ENCODE data around the gene NOBOX.
"Not testable (repeated sequence)": the region's sequence is repeated elsewhere in the genome, so short reads cannot be mapped to it uniquely, and the experiment has no call there.

NOBOX gene

DNA sequence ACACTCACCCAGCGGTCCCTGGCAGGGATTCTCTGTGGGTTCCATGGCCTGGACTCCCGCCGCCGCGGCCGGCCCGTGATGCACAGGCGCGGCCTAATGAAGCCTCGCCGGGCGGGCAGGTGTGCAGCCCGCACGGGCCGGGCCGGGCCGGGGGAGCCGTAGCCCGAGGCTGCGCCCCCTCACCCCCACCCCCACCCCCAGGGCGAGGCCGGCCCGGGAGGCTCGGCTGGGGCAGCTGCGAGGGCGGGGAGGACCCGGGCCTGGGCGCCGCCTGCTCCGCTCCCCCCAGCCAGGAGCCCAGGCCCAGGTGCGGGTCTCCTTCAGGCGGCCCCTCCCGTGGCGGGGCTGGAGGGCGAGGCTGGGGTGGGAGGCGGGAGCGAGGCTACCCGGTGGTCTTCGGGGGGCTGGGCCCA is at the start of gene NOBOX:
Gene NOBOX (minus strand): TSS at position 45 of the 413 bp plus-strand sequence.
- DNase-seq (ENCODE audit: low read depth), result no peak

DNA sequence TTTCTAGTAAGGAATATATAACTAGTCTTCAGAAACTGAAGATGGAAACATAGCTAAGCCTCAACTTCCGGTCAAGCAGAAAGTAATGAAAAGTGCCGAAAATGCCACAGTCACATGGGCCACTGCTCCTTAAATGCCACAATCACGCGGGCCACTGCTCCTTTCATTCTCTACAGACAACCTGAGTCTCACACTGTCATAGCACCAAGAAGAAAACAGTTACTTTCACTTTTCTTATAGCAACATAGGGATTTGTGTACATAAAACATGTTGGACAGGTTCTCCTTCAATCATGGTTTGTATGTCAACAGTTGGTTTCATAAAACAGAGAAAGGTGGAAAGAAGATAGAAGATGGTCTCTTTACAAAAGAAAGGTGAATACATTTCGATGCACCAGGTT is 48.6 kb upstream of the NOBOX start:
- no peak for DNase-seq (ENCODE audit: low read depth)

DNA sequence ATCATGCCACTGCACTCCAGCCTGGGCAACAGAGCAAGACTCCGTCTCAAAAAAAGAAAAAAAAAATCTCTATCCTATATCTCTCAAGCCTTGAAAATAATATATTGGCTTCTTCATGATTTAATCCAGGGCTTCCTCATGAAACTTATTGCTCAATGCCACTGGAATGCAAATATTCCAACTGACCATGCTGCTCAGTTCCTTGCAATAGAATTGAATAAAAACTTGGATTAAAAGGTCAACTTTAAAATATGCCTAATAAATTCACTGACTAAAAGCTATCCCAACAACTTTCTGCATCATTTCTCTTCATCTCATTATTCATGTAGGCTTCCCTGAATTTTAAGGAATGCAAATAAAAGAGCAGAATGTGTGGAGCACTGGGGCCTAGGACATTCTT is 42.1 kb upstream of the NOBOX start:
- no peak for DNase-seq (ENCODE audit: low read depth)

GRCh38 chr7:144439717-144440205 is 36.3 kb upstream of the NOBOX start:
- DNase-seq (ENCODE audit: low read depth), result no peak

GRCh38 chr7:144438759-144439158 is 35.3 kb upstream of the NOBOX start:
- no peak for DNase-seq (ENCODE audit: low read depth)

- DNase-seq (ENCODE audit: low read depth), result peak; percentile 7
Measured at GRCh38 chr7:144437370-144438191, 34.1 kb upstream of the NOBOX start.

GRCh38 chr7:144436500-144436899 is 33.0 kb upstream of the NOBOX start:
- DNase-seq (ENCODE audit: low read depth), result no peak

- no peak for DNase-seq (ENCODE audit: low read depth)
Measured at GRCh38 chr7:144428431-144428830, 24.9 kb upstream of the NOBOX start.

GRCh38 chr7:144427539-144427938 is 24.0 kb upstream of the NOBOX start:
- DNase-seq (ENCODE audit: low read depth), result not testable (repeated sequence)

DNA sequence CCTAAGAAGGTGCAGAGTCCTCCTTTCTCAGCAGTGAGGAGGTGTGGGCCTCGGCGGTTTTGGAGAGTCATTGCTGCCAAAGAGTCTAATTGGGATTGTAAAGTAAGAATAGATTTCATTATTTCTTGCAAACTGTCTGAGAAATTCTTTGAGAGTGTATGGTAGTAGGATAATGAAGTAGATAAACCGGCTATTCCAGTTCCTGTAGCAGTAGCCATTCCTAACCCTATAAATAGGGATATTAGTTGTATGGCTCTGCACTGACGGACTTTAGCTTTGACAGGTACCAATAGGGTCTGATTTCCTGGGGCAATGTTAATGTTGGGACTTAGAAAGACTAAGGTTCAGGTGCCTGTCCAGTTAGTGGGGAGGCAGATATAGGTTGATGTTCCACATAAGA is 15.4 kb upstream of the NOBOX start:
- not testable (repeated sequence) for DNase-seq (ENCODE audit: low read depth)

GRCh38 chr7:144416341-144416740 is 12.8 kb upstream of the NOBOX start:
- DNase-seq (ENCODE audit: low read depth), result no peak

DNA sequence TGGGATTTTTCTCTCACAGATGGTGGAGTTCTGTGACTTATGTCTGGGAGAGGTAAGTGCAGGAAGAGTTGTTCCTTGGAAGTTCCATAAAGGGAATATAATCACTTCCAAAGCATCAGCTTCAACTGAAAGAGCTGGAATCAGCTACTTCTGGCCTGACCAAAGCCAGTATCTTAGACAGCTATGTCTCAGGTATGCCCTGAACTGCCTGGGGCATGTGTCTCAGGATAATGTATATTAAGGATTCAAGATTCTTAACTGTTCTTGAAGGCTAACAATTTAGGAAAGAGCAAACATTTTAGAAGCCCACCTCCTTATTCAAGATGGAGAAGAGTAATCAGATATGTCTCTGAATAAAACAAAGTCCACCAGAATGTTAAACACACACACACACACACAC is 12.4 kb upstream of the NOBOX start:
- DNase-seq (ENCODE audit: low read depth), result no peak

DNA sequence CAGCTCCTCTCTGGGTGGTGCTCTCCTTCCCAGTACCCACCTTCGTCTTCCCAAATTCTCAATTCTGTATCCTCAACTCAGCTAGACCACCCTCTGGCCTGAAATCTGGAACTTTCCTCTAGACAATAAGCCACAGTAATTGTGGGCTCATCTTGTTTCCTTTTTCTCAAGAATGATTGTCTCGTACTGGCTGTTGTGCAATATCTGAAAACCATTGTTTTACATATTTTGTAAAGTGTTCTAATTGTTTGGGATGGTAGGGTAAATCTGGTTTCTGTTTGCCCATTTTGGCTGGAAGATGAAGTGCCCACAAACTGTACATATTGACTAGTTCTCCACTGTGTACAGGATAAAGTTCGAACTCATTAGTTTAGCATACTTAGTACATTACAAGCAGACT is 11.3 kb upstream of the NOBOX start:
- no peak for DNase-seq (ENCODE audit: low read depth)

DNA sequence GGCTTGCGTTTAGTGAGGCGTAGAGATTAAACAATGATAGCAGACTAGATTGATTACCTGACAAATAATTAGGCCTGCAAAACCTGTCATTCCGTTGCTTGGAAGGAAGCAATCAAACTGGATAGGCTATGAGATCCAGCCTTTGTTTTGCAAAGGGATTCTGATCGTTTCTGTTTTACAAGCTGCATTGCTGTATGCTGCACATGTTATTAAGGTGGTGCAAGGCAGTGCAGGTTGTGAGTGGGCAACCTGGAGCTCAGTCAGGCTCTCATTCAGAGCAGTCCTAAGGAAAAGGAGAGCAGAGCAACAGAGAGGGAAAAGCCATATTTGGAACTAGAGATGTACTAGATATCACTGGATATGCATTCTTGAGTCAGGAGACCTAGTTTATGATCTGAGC is 6.9 kb upstream of the NOBOX start:
- DNase-seq (ENCODE audit: low read depth), result no peak

DNA sequence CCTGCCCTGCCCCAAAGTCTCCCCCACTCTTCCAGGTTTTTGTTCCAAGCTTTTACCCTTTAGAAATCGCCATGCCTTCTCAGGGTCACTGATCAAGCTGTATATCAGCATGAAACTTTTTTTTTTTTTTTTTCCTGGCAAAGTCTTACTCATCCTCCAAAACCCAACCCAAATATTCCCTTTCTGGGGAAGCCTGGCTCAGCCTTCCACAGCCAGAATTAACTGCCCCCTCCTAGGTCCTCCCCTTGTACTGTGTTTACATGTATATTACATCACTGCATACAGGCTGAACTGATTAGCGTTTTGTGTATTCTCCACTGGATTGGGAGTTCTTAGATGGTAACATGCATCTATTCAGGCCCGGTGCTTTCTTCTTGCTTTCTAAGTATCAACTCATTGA is 4.6 kb upstream of the NOBOX start:
- no peak for DNase-seq (ENCODE audit: low read depth)

DNA sequence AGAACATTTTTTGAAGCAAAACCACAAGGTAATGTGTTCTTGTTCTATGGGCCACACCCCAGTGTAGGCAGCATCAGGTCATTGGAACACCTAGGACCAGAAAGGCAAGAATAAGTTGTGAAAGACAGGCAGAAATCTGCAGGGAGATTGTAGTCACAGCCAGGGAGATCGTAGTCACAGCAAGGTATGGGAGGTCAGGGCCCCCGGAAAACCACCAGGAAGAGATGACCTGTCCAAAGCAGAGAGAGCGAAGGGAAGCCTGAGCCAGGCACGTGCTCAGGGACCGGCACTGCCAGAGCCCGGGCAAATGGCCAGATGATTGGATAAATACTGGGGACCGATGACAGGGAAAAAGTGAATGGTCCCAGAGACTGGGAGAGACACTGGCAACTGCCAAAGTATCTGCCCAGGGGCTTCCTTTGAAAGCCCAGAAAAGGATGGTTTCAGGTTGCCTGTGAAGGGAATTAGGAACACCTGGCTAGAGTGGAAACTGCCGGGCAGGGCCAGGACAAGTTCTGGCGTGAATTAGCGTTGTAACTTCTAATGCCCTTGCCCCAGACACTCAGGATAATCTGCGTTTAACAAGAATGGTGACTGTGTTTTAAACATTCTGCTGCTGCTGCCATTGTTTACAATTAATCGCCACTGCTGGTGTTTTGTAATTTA is 3.9 kb upstream of the NOBOX start:
- no peak for DNase-seq (ENCODE audit: low read depth)

- no peak for DNase-seq (ENCODE audit: low read depth)
Measured at GRCh38 chr7:144404946-144405345, 1.5 kb upstream of the NOBOX start.

DNA sequence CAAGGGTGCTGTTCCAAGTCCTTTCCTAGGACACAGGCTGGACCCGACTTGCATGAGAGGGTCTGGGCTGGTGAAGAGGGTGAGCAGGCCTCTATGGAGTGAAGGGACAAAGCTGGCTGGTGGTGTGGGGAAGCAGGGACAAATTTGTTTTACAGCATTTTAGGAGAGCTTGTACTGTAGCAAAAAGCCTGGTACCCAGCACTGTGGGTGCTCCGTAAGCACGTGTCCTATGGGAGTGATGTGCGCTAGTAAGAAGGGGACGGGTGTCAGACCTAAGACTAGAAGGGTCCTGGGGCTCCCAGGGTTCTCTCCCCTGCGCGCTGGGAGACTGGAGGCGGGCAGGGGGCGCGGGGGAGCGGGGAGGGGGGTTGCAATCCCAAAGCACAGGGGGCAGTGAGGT is 391 bp downstream of the NOBOX start:
- DNase-seq (ENCODE audit: low read depth), result no peak

DNA sequence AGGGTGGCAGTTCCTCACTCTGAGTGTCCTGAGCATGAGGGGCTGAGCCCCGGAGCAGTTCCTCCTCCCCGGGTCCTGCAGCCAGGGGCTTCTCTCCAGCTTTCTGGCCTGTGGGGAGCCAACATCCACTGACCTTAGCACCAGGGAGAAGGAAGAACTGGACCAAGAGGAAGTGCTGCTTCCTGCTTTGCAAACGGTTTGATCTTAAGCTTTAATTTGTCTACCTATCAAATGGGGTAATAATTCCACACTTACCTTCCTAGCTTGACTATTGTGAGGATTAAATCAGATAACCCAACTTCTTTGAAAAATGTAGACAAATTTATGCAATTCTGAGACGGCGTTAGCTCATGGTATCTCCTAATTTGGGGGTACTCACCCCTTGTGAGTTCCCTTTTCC is 2.0 kb downstream of the NOBOX start:
- DNase-seq (ENCODE audit: low read depth), result no peak

GRCh38 chr7:144399946-144400345 is 3.5 kb downstream of the NOBOX start:
- DNase-seq (ENCODE audit: low read depth), result no peak

GRCh38 chr7:144398911-144399310 is 4.6 kb downstream of the NOBOX start:
- no peak for DNase-seq (ENCODE audit: low read depth)

DNA sequence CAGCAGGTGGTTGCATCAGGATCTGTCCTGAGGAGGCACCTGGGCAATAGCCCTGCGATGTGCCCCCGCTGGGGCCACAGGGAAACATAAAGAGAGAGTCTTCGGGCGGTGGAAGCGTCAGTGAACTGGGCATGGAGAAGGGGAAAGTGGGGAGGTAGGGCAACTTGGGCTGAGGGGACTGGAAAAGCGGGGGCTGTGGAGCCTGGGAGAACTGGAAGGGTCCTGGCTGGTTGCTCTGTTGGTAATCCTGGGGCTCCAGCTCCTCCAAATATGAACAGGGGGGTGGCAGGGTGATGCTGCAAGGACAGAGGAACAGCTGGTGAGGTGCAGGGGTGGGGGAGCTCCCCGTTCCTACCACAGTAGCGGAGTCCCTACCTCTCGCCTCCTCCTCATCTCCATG is 5.2 kb downstream of the NOBOX start:
- no peak for DNase-seq (ENCODE audit: low read depth)

- DNase-seq (ENCODE audit: low read depth), result no peak
Measured at GRCh38 chr7:144397086-144397485, 6.4 kb downstream of the NOBOX start.
